DND-41 (cell line): Measurements from ENCODE around the gene OR11L1.

Experiments used
- ATAC-seq: fragments of 200-7000 bp; cut with Tn5 transposase; 3 replicates; pipeline ENCODE4 v1.9.1; 2021; ENCODE audit warnings: low read depth; ENCODE audit not compliant: insufficient read depth
- DNase-seq: peaks from one replicate; pipeline ENCODE4 v3.0.0-alpha.2; 2020
- H2AFZ ChIP-seq: 2 replicates; pipeline ENCODE4 v1.6.0; 2012; ENCODE audit warnings: low read depth, low read length
- H3K27ac ChIP-seq: 2 replicates; pipeline ENCODE4 v1.5.1; 2012; ENCODE audit warnings: low read length, inconsistent platforms
- H3K27me3 ChIP-seq: fragments of 200-600 bp; sonication (generic); 2 replicates; pipeline ENCODE4 v1.6.0; 2012; ENCODE audit warnings: low read length, mild to moderate bottlenecking, inconsistent platforms; ENCODE audit not compliant: insufficient read depth, poor library complexity
- H3K36me3 ChIP-seq: 2 replicates; pipeline ENCODE4 v1.5.1; 2012; ENCODE audit warnings: low read length, inconsistent platforms; ENCODE audit not compliant: insufficient read depth
- H3K4me1 ChIP-seq: 2 replicates; pipeline ENCODE4 v1.5.1; 2012; ENCODE audit warnings: mild to moderate bottlenecking, low read length; ENCODE audit not compliant: insufficient read depth
- H3K4me2 ChIP-seq: 2 replicates; pipeline ENCODE4 v1.6.0; 2012; ENCODE audit warnings: mild to moderate bottlenecking, moderate library complexity, low read length, inconsistent platforms; ENCODE audit not compliant: insufficient read depth
- H3K4me3 ChIP-seq, 2 experiments: fragments of 200-600 bp in 1 of 2; shearing (Covaris generic) in 1 of 2; 2 replicates each; pipeline ENCODE4 v1.5.1; 2012 to 2016; ENCODE audit warnings: inconsistent platforms in 2 of 2, low read length in 2 of 2, mild to moderate bottlenecking in 2 of 2, low read depth in 1 of 2, moderate library complexity in 1 of 2
- H3K79me2 ChIP-seq: 2 replicates; pipeline ENCODE4 v1.6.0; 2012; ENCODE audit warnings: low read length, inconsistent platforms; ENCODE audit not compliant: insufficient read depth
- H3K9ac ChIP-seq: 2 replicates; pipeline ENCODE4 v1.6.0; 2012; ENCODE audit warnings: low read depth, mild to moderate bottlenecking, inconsistent platforms, low read length, moderate library complexity
- H3K9me3 ChIP-seq: 2 replicates; pipeline ENCODE4 v1.5.1; 2012; ENCODE audit warnings: low read length, moderate library complexity, mild to moderate bottlenecking, inconsistent platforms; ENCODE audit not compliant: insufficient read depth, severe bottlenecking
- H4K20me1 ChIP-seq: 2 replicates; pipeline ENCODE4 v1.6.0; 2012; ENCODE audit warnings: low read length; ENCODE audit not compliant: insufficient read depth
- CTCF ChIP-seq: IDR thresholded peaks from 2 replicates; pipeline ENCODE4 v1.5.1; 2012; ENCODE audit warnings: borderline replicate concordance, low read length, moderate library complexity, mild to moderate bottlenecking; ENCODE audit not compliant: poor library complexity, severe bottlenecking; ENCODE audit errors: extremely low read depth
- EZH2 ChIP-seq: IDR thresholded peaks from 3 replicates; pipeline ENCODE4 v1.6.1; 2012; ENCODE audit warnings: borderline replicate concordance, low read depth, mild to moderate bottlenecking, moderate library complexity, low read length, inconsistent platforms; ENCODE audit not compliant: severe bottlenecking

Gene OR11L1

DNA sequence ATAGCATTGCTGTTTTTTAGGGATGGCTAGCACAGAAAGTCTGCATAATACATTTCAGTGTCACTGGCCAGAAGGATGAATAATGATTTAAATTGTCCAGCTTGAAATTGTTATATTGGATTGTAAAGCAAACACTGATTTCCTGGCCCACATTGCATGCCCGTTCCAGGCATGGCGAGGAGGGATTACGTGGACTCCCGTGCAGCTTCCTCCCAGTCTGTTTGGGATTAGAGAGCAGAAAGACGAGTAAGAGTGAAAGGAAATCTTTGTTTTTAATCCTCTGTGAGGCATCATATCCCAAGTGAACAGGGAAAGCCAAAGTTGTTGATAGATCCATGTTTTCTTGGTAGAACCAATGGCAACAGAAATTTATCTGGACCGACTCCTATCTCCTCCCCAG, 23.7 kb upstream of the OR11L1 start:
- no peaks in the 10 kb centered on the region for H3K36me3 ChIP-seq
- TF ChIP-seq CTCF (no peak), EZH2 (no peak)

GRCh38 chr1:247864644-247865043, 22.9 kb upstream of the OR11L1 start:
- Histone ChIP-seq H3K4me3 (no peak overlapping the region), H3K27me3 (no peaks in the 10 kb centered on the region), H3K4me2 (no peak overlapping the region), H2AFZ (no peak overlapping the region), H3K9me3 (no peaks in the 10 kb centered on the region), H3K79me2 (no peaks in the 10 kb centered on the region), H3K36me3 (no peaks in the 10 kb centered on the region), H3K27ac (no peak overlapping the region), H3K4me1 (no peaks in the 10 kb centered on the region), H4K20me1 (no peaks in the 10 kb centered on the region), H3K9ac (no peak overlapping the region)
- DNase-seq = no peak
- TF ChIP-seq CTCF = no peak
- no peak for TF ChIP-seq EZH2
- no peak for ATAC-seq

More for the DNA sequence above, 23.7 kb upstream of the OR11L1 start:
- no peak overlapping the region for H3K9ac ChIP-seq
- no peaks in the 10 kb centered on the region for H3K27me3 ChIP-seq
- no peaks in the 10 kb centered on the region for H3K4me1 ChIP-seq
- DNase-seq = no peak
- no peaks in the 10 kb centered on the region for H3K9me3 ChIP-seq
- H3K4me2 ChIP-seq = no peak overlapping the region
- H4K20me1 ChIP-seq = no peaks in the 10 kb centered on the region
- H3K4me3 ChIP-seq = no peak overlapping the region
- no peak overlapping the region for H2AFZ ChIP-seq
- ATAC-seq = no peak
- H3K27ac ChIP-seq = no peak overlapping the region
- no peaks in the 10 kb centered on the region for H3K79me2 ChIP-seq

GRCh38 chr1:247862756-247863155, 21.1 kb upstream of the OR11L1 start:
- Histone ChIP-seq H3K4me3 (no peak overlapping the region), H3K27me3 (no peaks in the 10 kb centered on the region), H3K36me3 (no peaks in the 10 kb centered on the region), H3K9ac (no peak overlapping the region), H3K79me2 (no peaks in the 10 kb centered on the region), H3K27ac (no peak overlapping the region), H3K4me2 (no peak overlapping the region), H4K20me1 (no peaks in the 10 kb centered on the region), H3K4me1 (no peaks in the 10 kb centered on the region), H3K9me3 (no peaks in the 10 kb centered on the region), H2AFZ (no peak overlapping the region)
- DNase-seq = no peak
- ATAC-seq = no peak
- TF ChIP-seq CTCF (no peak), EZH2 (no peak)

GRCh38 chr1:247857985-247858619, 16.4 kb upstream of the OR11L1 start:
- no peak overlapping the region for H2AFZ ChIP-seq
- ATAC-seq = no peak
- no peaks in the 10 kb centered on the region for H3K36me3 ChIP-seq

More at GRCh38 chr1:247857985-247858619, 16.4 kb upstream of the OR11L1 start:
- TF ChIP-seq CTCF (no peak), EZH2 (no peak)
- no peaks in the 10 kb centered on the region for H3K4me1 ChIP-seq
- H3K4me3 ChIP-seq = no peak overlapping the region
- no peak overlapping the region for H3K27ac ChIP-seq
- H3K9ac ChIP-seq = no peak overlapping the region
- H4K20me1 ChIP-seq = no peaks in the 10 kb centered on the region
- H3K4me2 ChIP-seq = no peak overlapping the region
- no peaks in the 10 kb centered on the region for H3K9me3 ChIP-seq
- no peaks in the 10 kb centered on the region for H3K79me2 ChIP-seq
- H3K27me3 ChIP-seq = no peaks in the 10 kb centered on the region
- DNase-seq = no peak
